DND-41 (cell line): ENCODE measurements around the gene FBXW7.

Experiments
- ATAC-seq: fragments of 200-7000 bp; cut with Tn5 transposase; 3 replicates; pipeline ENCODE4 v1.9.1; 2021; ENCODE audit warnings: low read depth; ENCODE audit not compliant: insufficient read depth
- DNase-seq: peaks from one replicate; pipeline ENCODE4 v3.0.0-alpha.2; 2020
- H2AFZ ChIP-seq: 2 replicates; pipeline ENCODE4 v1.6.0; 2012; ENCODE audit warnings: low read depth, low read length
- H3K27ac ChIP-seq: 2 replicates; pipeline ENCODE4 v1.5.1; 2012; ENCODE audit warnings: low read length, inconsistent platforms
- H3K27me3 ChIP-seq: fragments of 200-600 bp; sonication (generic); 2 replicates; pipeline ENCODE4 v1.6.0; 2012; ENCODE audit warnings: low read length, mild to moderate bottlenecking, inconsistent platforms; ENCODE audit not compliant: insufficient read depth, poor library complexity
- H3K36me3 ChIP-seq: 2 replicates; pipeline ENCODE4 v1.5.1; 2012; ENCODE audit warnings: low read length, inconsistent platforms; ENCODE audit not compliant: insufficient read depth
- H3K4me1 ChIP-seq: 2 replicates; pipeline ENCODE4 v1.5.1; 2012; ENCODE audit warnings: mild to moderate bottlenecking, low read length; ENCODE audit not compliant: insufficient read depth
- H3K4me2 ChIP-seq: 2 replicates; pipeline ENCODE4 v1.6.0; 2012; ENCODE audit warnings: mild to moderate bottlenecking, moderate library complexity, low read length, inconsistent platforms; ENCODE audit not compliant: insufficient read depth
- H3K4me3 ChIP-seq, 2 experiments: fragments of 200-600 bp in 1 of 2; shearing (Covaris generic) in 1 of 2; 2 replicates each; pipeline ENCODE4 v1.5.1; 2012 to 2016; ENCODE audit warnings: inconsistent platforms in 2 of 2, low read length in 2 of 2, mild to moderate bottlenecking in 2 of 2, low read depth in 1 of 2, moderate library complexity in 1 of 2
- H3K79me2 ChIP-seq: 2 replicates; pipeline ENCODE4 v1.6.0; 2012; ENCODE audit warnings: low read length, inconsistent platforms; ENCODE audit not compliant: insufficient read depth
- H3K9ac ChIP-seq: 2 replicates; pipeline ENCODE4 v1.6.0; 2012; ENCODE audit warnings: low read depth, mild to moderate bottlenecking, inconsistent platforms, low read length, moderate library complexity
- H3K9me3 ChIP-seq: 2 replicates; pipeline ENCODE4 v1.5.1; 2012; ENCODE audit warnings: low read length, moderate library complexity, mild to moderate bottlenecking, inconsistent platforms; ENCODE audit not compliant: insufficient read depth, severe bottlenecking
- H4K20me1 ChIP-seq: 2 replicates; pipeline ENCODE4 v1.6.0; 2012; ENCODE audit warnings: low read length; ENCODE audit not compliant: insufficient read depth
- EZH2 ChIP-seq: IDR thresholded peaks from 3 replicates; pipeline ENCODE4 v1.6.1; 2012; ENCODE audit warnings: borderline replicate concordance, low read depth, mild to moderate bottlenecking, moderate library complexity, low read length, inconsistent platforms; ENCODE audit not compliant: severe bottlenecking
- TF ChIP-seq, protein P1 (sequence below): IDR thresholded peaks from 2 replicates; pipeline ENCODE4 v1.5.1; 2012; ENCODE audit warnings: borderline replicate concordance, low read length, moderate library complexity, mild to moderate bottlenecking; ENCODE audit not compliant: poor library complexity, severe bottlenecking; ENCODE audit errors: extremely low read depth

FBXW7 gene

GRCh38 chr4:152462047-152462446 lies 73.8 kb downstream of the FBXW7 start:
- ATAC-seq (peak; percentile 45; the same call in 2 of the 3 replicates), DNase-seq (peak; percentile 32)
- H3K27me3 ChIP-seq, result no peaks in the 10 kb centered on the region

GRCh38 chr4:152460488-152460887 lies 75.4 kb downstream of the FBXW7 start:
- TF ChIP-seq, protein P1, sequence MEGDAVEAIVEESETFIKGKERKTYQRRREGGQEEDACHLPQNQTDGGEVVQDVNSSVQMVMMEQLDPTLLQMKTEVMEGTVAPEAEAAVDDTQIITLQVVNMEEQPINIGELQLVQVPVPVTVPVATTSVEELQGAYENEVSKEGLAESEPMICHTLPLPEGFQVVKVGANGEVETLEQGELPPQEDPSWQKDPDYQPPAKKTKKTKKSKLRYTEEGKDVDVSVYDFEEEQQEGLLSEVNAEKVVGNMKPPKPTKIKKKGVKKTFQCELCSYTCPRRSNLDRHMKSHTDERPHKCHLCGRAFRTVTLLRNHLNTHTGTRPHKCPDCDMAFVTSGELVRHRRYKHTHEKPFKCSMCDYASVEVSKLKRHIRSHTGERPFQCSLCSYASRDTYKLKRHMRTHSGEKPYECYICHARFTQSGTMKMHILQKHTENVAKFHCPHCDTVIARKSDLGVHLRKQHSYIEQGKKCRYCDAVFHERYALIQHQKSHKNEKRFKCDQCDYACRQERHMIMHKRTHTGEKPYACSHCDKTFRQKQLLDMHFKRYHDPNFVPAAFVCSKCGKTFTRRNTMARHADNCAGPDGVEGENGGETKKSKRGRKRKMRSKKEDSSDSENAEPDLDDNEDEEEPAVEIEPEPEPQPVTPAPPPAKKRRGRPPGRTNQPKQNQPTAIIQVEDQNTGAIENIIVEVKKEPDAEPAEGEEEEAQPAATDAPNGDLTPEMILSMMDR, result no peak
- TF ChIP-seq EZH2, result no peak

More at GRCh38 chr4:152462047-152462446, 73.8 kb downstream of the FBXW7 start:
- Histone ChIP-seq H3K9me3 (no peaks in the 10 kb centered on the region), H3K9ac (no peak overlapping the region), H4K20me1 (peaks cover 11% of the 10 kb centered on the region; the same call in 1 of the 2 replicates), H3K36me3 (no peaks in the 10 kb centered on the region), H3K4me3 (no peak overlapping the region), H3K4me2 (no peak overlapping the region), H2AFZ (no peak overlapping the region), H3K27ac (no peak overlapping the region; the same call in 1 of the 2 replicates), H3K4me1 (peaks cover 63% of the 10 kb centered on the region), H3K79me2 (peaks cover 45% of the 10 kb centered on the region)
- no peak for TF ChIP-seq EZH2
- TF ChIP-seq, protein P1, result no peak

DNA sequence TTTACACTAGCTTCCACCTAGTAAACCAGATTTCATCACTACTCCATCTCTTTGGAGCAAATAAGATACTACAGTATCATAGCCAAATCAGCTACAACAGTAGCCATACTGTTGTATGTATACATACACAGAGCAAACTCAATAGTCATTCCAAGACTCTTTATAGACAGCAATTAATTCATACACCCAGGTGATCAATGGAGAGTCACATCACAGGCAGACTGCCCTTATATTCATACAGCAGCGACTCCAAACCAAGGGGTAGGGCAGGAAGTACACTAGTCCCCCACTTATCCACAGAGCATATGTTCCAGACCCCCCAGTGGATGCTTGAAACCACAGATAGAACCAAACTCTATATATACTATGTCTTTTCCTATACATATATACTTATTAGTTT lies 76.6 kb downstream of the FBXW7 start:
- Histone ChIP-seq H2AFZ (no peak overlapping the region), H3K4me2 (no peak overlapping the region), H3K9me3 (no peaks in the 10 kb centered on the region), H3K4me3 (no peak overlapping the region), H3K27me3 (no peaks in the 10 kb centered on the region), H3K79me2 (peaks cover 49% of the 10 kb centered on the region), H3K36me3 (no peaks in the 10 kb centered on the region), H4K20me1 (peaks cover 17% of the 10 kb centered on the region; the same call in 1 of the 2 replicates), H3K27ac (no peak overlapping the region), H3K4me1 (peaks cover 44% of the 10 kb centered on the region), H3K9ac (no peak overlapping the region)
- DNase-seq (peak; percentile 15), ATAC-seq (peak; percentile 50)
- TF ChIP-seq, protein P1, result no peak
- TF ChIP-seq EZH2, result no peak

More at GRCh38 chr4:152460488-152460887, 75.4 kb downstream of the FBXW7 start:
- Histone ChIP-seq H3K9me3 (no peaks in the 10 kb centered on the region), H4K20me1 (peaks cover 13% of the 10 kb centered on the region; the same call in 1 of the 2 replicates), H3K27ac (no peak overlapping the region), H2AFZ (no peak overlapping the region), H3K4me1 (peaks cover 56% of the 10 kb centered on the region), H3K79me2 (peaks cover 49% of the 10 kb centered on the region), H3K36me3 (no peaks in the 10 kb centered on the region), H3K9ac (no peak overlapping the region), H3K4me2 (no peak overlapping the region), H3K27me3 (no peaks in the 10 kb centered on the region), H3K4me3 (no peak overlapping the region)
- ATAC-seq, result no peak
- DNase-seq, result no peak
